HG03064 (cell line): Measurements from ENCODE around the gene BLACAT1.
"Not testable (repeated sequence)": the region's sequence is repeated elsewhere in the genome, so short reads cannot be mapped to it uniquely, and the experiment has no call there.

Source experiments
- ATAC-seq: cut with Tn5 transposase; IDR thresholded peaks from one replicate; pipeline ENCODE4 v1.9.1; 2021; ENCODE audit warnings: low read depth; ENCODE audit not compliant: unreplicated experiment

Gene BLACAT1

GRCh38 chr1:205421798-205422197 is 34.0 kb downstream of the BLACAT1 start, which contains the start of gene LEMD1:
Gene LEMD1, minus strand, starts transcription at chr1:205422056. Its CDS starts 1,520 bp downstream, at chr1:205420536.
- ATAC-seq, result no peak

GRCh38 chr1:205420938-205421337 is 34.9 kb downstream of the BLACAT1 start:
- no peak for ATAC-seq

GRCh38 chr1:205417870-205418635 is 37.8 kb downstream of the BLACAT1 start:
- ATAC-seq, result no peak

- no peak for ATAC-seq
These were observed 39.5 kb downstream of the BLACAT1 start for GRCh38 chr1:205416322-205416721.

GRCh38 chr1:205410581-205411298 is 45.1 kb downstream of the BLACAT1 start:
- no peak for ATAC-seq

GRCh38 chr1:205407970-205408369 is 47.9 kb downstream of the BLACAT1 start:
- ATAC-seq, result no peak

- not testable (repeated sequence) for ATAC-seq
These were observed 49.6 kb downstream of the BLACAT1 start for GRCh38 chr1:205406252-205406651.
